Effector CD8-positive, alpha-beta T cell (primary cell): ENCODE results near the gene PDK2.

Experiments
- DNase-seq: peaks from one replicate; lab custom pipeline; 2025; lab: John Stamatoyannopoulos, UW

Gene PDK2

GRCh38 chr17:50078430-50078829 lies 16.7 kb upstream of the PDK2 start:
- no peak for DNase-seq

DNA sequence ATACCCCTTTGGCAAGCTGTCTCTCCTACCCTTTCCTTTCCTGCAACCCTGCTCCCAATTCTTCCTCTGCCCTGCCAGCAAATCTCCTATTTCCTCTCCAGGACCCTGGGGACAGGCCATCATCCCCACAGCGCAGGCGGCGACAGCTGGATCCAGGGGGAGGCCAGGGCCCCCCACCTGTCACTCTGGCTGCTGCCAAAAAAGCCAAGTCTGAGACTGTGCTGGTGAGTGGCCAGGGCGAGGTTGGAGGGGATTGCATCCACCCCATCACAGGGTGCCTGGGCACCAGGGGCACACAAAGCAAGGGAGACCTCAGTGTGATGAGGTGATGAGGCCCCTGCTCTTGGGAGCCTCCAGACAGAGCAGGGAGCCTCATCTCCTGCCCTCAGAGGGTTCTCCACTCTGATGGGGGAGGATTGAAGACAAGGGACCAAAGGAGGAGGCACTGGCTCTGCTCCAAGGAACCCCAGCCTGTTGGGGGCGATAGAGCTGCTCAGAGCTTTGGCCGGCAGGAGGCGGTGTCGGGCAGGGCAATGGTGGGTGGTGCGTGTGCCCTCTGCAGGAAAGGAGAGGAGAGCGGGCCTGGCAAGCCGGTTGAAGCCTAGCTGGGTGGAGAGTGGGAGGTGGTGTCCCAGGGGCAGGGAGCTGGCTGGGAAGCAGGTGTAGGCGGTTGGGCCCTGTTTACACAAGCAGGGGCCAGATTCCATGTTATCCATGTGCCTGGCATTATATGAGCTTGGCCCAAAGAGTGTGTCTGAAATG lies 15.6 kb upstream of the PDK2 start:
- no peak for DNase-seq

DNA sequence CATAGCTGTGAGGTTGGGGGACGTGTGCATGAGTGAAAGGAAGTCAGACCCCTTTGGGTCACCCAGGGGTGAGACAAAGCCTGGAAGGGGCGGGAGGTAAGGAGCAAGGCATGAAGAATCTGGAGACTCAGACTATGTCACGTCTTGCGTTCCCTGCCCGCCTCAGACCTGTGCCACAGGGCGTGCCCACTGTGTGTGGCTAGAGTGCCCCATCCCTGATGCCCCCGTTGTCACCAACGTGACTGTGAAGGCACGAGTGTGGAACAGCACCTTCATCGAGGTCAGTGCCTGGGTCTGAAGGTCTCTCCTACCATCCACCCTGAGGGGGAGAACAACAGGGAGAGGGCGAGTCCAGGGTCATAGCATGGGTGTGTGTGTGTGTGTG lies 15.1 kb upstream of the PDK2 start:
- no peak for DNase-seq

GRCh38 chr17:50080827-50081226 lies 14.3 kb upstream of the PDK2 start:
- DNase-seq = no peak

DNA sequence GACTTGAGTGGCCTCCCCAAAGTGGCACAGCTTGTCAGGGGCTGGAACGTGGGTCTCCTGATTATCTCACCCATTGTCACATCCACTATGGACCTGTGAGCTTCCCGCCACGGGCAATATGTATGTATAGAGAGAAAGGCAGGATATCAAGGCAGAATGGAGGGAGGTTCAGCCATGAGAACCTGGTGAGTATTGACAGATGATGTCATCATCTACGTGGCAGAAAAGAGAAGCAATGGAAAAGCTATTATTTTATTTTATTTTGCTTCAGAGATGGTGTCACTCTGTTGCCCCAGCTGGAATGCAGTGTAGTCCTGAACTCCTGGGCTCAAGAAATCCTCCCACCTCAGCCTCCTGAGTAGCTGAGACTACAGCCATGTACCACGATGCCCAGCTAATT lies 13.4 kb upstream of the PDK2 start:
- DNase-seq = no peak

DNA sequence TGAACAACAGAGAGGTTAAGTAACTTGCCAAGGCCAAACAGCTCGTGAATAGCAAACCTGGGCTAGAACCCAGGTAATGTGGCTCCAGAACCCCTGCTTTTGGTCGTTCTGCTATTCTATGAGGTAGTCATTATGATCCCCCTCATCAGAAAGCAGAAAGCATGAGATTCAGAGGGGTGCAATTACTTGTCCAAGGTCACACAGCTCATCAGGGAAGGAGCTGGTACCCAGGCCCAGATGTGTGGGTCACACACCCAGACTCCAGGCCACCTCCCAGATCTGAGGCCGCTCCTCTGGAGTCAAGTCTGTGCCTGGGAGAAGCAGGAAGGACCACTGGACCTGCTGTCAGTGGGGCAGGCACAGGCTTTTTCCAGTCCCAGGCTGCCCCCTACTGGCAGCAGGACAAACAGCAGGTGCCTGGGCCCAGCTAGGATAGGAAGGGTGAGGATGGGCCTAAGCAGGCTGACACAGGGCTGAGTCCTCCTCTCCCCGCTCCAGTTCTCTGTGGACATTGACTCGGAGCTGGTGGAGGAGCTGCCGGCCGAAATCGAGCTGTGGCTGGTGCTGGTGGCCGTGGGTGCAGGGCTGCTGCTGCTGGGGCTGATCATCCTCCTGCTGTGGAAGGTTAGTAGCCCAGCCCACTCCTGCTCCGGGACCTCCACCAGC lies 7.8 kb upstream of the PDK2 start:
- DNase-seq = peak; percentile 63

DNA sequence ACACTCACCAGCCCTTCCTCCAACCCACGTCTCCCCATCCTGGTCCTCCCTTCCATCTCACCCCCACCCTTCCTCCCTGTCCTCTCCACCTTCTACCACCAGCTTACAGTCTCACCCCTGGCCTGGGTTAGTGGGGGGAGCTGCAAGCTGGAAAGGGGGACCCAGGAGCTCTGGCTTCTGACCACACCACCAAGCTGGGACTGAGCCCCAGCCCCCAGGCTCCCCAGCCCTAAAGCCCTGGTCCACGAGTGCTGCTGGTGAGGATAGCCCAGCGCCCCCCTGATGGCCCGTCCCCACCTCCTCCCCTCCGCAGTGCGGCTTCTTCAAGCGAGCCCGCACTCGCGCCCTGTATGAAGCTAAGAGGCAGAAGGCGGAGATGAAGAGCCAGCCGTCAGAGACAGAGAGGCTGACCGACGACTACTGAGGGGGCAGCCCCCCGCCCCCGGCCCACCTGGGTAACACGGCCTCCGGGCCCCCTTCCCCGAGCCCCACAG lies 7.2 kb upstream of the PDK2 start:
- DNase-seq = no peak

DNA sequence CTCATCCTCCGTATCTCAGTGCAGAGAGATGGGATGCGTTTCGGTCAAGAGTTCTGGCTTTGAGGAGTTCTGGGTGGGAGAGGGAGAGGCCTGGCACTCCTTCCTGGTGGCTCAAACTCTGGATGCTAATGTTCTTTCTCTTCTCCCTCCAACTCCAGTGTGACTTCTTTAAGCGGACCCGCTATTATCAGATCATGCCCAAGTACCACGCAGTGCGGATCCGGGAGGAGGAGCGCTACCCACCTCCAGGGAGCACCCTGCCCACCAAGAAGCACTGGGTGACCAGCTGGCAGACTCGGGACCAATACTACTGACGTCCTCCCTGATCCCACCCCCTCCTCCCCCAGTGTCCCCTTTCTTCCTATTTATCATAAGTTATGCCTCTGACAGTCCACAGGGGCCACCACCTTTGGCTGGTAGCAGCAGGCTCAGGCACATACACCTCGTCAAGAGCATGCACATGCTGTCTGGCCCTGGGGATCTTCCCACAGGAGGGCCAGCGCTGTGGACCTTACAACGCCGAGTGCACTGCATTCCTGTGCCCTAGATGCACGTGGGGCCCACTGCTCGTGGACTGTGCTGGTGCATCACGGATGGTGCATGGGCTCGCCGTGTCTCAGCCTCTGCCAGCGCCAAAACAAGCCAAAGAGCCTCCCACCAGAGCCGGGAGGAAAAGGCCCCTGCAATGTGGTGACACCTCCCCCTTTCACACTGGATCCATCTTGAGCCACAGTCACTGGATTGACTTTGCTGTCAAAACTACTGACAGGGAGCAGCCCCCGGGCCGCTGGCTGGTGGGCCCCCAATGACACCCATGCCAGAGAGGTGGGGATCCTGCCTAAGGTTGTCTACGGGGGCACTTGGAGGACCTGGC lies 6.0 kb upstream of the PDK2 start:
- no peak for DNase-seq

DNA sequence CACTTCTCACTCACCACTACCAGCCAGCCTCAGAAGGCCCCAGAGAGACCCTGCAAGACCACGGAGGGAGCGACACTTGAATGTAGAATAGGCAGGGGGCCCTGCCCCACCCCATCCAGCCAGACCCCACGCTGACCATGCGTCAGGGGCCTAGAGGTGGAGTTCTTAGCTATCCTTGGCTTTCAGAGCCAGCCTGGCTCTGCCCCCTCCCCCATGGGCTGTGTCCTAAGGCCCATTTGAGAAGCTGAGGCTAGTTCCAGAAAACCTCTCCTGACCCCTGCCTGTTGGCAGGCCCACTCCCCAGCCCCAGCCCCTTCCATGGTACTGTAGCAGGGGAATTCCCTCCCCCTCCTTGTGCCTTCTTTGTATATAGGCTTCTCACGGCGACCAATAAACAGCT lies 5.1 kb upstream of the PDK2 start:
- DNase-seq = no peak

- no peak for DNase-seq
These were observed 3.9 kb upstream of the PDK2 start for GRCh38 chr17:50090971-50091917.

DNA sequence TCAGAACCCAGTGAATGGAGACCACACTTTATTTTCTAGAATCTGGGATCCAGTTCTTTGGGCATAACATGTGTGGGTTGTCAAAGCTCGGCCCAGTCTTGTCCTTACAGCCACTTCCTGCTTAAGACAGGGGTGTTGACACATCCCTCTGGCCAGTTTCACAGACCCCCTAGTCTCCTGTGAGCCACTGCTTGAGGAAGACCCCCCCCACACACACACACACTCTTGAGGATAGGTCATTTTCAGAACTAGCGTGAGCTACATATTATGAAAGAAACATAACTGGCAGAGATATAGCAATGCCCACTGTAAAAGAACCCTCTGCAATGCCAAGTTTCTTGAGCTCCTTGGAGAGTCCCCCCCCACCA lies 3.2 kb upstream of the PDK2 start:
- no peak for DNase-seq

- no peak for DNase-seq
These were observed 1.9 kb upstream of the PDK2 start for GRCh38 chr17:50093246-50093645.

- DNase-seq = no peak
These were observed 1.3 kb upstream of the PDK2 start for GRCh38 chr17:50093807-50094206.

GRCh38 chr17:50094243-50094752 lies 853 bp upstream of the PDK2 start:
- peak; percentile 89 for DNase-seq

- DNase-seq = no peak
These were observed 481 bp downstream of the PDK2 start for GRCh38 chr17:50095626-50096037.

GRCh38 chr17:50096092-50096491 lies 941 bp downstream of the PDK2 start:
- DNase-seq = peak; percentile 26

DNA sequence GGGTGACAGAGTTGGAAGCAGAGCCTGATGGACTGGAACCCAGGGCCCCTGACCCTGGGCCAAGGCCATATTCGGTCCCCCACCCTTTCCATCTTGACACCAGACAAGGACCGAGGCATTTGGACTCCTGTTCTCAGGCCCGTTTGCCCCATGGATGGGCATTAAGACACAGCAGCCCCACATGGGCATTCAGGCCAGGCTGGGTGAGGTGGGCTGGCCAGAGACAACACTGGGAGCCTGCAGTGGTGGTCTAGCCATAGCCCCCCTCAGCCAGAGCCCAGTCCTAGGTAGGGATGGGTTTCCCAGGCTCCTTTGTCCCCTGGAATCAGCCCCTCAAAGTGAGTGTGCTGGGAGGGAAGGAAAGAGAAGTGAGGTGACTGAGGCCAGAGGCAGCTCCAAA lies 1.6 kb downstream of the PDK2 start:
- no peak for DNase-seq

DNA sequence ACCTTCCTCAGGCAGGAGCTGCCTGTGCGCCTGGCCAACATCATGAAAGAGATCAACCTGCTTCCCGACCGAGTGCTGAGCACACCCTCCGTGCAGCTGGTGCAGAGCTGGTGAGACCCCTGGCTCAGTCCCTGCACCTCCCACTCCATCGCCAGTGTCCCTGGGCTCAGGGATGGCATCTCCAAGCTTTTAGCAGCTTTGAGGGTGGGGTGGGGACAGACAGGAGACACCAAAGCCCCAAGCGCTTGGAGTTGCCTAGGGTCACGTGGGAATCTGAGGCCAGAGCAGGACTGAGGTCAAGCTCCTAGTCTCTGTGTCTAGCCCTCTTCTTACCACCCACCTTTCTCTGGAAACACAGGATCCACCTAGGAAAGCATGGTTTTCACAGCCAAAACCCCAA lies 2.3 kb downstream of the PDK2 start:
- no peak for DNase-seq

GRCh38 chr17:50097926-50098325 lies 2.8 kb downstream of the PDK2 start:
- DNase-seq = no peak

DNA sequence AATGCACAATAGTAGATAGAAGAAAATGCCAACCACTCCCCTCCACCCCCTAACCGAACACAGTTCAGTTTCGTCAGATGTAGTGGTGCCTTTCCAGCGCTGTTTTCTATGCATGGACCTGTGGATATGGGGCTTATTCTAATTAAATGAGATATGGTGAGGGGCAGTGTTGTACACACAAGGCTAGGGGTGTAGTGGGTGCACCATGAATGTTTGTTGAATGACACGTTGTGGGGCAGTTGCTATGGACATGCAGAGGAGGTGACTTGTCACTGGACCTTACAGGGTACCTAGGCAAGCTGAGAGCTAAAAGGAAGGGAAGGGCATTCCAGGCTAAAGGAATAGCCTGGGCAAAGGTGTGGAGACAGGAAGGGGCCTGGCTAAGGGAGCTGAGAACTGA lies 3.4 kb downstream of the PDK2 start:
- no peak for DNase-seq

DNA sequence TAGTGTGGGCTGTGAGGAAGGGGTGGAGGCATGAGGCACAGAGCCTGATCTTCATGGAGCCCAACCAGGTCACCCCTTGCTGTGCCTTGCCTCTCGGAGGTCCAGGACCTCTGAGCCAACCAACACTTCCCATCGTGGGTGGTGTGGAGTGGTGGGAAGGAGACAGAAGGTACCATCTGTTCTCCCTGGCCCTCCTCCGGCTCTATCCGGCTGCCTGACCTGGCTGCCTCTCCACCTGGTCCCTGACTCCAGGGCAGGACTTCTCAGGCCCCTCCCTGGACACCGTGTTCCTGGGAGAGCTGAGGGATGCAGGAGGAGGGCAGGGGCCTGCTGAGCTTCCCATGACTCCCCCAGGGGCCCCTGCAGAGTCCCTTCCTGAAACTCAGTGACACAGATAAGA lies 3.9 kb downstream of the PDK2 start:
- DNase-seq = no peak
